Measurements from ENCODE around the gene THAP8.
"Not testable (repeated sequence)": the region's sequence is repeated elsewhere in the genome, so short reads cannot be mapped to it uniquely, and the experiment has no call there.

The THAP8 gene

DNA sequence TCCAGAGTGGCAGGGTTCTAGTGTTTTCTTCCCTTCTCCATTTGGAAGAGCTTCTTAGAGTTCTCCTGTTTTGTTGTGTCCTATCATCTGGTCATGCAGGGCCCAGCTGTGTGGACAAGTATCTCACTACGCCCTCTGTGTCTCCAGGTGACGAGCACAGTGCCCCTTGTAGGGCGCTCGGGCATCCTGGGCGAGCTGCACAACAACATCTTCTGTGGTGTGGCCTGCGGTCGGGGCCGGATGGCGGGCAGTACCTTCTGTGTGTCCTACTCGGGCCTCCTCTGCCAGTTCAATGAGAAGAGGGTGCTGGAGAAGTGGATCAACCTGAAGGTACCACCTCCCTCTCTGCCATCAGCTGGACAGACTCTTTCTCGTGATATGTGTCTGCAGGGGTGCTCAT lies 13.6 kb upstream of the THAP8 start:
- no peak for DNase-seq

- DNase-seq, result no peak
Observed at GRCh38 chr19:36064826-36065225, 10.7 kb upstream of the THAP8 start.

DNA sequence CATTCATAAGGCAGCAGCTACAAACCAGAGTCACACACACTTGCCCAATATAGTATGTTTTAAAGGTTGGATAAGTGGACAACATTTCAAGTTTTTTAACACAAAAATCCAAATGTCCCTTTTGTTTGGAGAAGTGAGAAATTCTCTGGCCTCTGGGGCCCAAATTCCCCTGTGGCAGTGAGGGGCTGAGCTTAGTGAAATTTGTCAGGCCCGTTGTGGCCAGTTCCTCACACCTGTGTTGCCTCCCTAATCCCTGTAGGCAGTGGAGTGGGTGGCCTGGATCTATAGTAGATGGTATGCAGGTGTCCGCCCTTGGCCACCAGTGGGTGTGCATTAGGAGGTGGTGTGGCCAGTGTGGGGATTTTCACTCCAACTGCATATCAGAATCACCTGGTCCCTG lies 7.3 kb upstream of the THAP8 start:
- no peak for DNase-seq

DNA sequence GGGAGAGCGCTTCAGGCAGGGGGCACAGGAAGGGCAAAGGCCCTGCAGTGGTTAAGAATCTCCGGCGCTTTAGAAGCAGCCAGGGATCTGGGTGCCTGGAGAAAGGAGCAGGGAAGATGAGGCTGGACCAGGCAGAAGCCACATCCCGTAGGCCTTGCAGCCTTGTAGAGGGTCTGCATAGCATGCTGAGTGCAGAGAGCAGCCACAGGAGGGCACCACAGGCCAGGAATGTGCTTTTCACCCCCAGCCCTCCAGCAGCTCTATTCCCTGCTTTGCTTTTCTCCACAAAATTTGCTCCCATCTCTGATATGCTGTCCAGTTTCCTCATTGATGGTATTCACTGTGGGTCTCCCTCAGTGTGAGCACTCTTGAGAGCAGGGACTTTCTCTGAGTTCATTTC lies 6.3 kb upstream of the THAP8 start:
- DNase-seq, result peak; percentile 23

DNA sequence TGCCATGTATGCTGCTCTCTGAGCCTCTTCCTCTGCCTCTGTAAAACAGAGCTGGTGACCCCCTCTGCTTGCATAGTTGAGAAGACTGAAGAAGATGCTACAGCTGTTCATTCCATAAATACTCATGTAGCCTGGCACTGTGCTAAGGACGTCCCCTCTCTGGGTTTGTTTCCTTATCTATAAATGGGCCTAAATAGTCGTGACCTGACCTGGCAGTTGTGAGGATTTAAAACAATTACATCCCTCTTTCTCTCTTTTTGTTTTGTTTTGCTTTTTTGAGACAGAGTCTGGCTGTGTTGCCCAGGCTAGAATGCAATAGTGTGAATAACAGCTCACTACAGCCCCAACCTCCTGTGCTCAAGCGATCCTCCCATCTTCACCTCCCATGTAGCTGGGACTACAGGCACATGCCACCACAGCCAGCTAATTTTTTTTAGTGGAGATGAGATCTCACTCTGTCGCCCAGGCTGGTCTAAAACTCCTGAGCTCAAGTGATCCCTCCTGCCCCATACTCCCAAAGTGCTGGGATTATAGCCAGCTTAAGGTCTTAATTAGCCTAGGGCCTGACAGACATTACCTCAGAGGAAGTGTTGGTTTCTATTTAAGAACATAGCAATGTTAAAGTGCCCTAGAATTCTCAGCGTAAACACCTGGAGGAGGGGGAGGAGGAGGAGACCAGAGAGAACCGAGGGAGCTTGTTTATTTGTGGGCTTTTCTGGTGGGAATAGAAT lies 5.3 kb upstream of the THAP8 start:
- DNase-seq, result no peak

- DNase-seq, result no peak
Observed at GRCh38 chr19:36058481-36059179, 4.5 kb upstream of the THAP8 start.

DNA sequence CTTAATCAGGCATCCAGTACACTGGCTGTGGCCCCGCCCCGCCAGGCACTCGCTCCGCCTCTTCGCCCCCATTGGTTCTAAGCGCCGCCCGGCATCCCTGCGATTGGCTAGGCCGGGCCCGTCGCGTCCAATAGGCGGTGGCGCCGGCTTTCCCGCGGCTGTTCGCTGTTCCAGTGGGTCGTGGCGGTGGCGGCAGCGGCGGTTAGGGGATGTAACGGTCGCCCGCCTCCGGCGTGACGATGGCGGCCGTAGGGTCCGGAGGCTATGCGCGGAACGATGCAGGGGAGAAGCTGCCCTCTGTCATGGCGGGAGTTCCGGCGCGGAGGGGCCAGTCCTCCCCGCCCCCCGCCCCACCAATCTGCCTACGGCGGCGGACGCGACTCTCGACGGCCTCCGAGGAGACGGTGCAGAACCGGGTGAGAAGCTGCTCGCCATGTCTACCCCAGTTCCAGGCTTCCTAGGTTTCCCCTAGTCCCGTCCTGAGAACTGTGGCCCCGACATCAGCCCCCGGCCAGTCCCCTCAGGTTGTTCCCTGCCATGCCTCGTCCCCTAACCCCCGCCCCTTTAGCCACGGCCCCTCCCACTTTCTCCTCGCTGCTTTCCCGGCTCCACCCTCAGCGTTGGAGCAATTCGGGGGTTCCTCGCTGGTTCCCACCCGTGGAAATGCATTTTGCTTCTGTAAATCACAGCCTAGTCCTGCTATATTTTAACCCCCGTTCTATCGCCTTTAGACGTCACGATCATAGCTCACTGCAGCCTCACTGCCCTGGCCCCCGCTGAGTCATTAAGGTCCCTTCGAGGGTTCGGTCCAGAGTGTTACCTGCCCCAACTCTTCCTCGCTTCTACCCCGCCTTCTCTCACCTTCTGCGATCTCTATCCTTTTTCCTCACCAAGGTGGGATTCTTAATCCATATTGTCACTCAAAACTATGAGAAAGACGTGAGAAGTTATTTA lies 925 bp upstream of the THAP8 start, which contains the start of gene WDR62:
Gene WDR62, plus strand, starts transcription at position 165 of the 954 bp plus-strand sequence. Its CDS starts 75 bp downstream, at position 240.
- DNase-seq, result peak; percentile 97

- no peak for DNase-seq
Observed at GRCh38 chr19:36051637-36052036, 2.4 kb downstream of the THAP8 start.

- DNase-seq, result no peak
Observed at GRCh38 chr19:36051236-36051635, 2.8 kb downstream of the THAP8 start.

GRCh38 chr19:36049080-36049698 lies 4.9 kb downstream of the THAP8 start:
- DNase-seq, result no peak

GRCh38 chr19:36047835-36048234 lies 6.2 kb downstream of the THAP8 start:
- DNase-seq, result no peak

DNA sequence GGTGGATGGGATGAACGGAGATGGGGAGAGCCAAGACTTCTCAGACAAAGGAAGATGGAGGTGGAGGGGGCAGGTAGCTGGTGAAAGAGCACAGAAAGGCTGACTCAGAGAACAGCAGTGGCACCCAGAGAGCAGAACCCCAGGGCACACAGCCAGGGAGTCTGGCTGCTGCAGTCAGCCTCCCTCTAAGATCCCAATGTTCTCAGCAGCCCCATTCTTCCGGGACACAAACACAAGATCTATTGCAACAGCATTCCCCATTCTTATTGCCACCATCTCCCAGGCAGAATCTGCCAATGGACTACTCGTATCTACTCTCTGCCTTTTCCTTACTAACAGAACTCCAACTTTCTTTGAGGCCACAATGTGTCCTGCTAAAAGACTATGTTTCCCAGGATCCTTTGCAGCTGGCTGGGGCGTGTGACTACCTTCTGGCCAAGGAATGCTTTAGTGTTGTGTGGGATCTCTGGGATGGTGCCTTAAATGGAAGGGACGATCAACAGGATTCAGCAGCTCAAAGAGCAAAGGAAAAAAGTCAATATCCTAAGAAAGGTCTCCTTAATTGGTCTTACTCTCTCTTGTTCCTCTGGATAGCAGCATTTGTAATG lies 7.5 kb downstream of the THAP8 start:
- no peak for DNase-seq

GRCh38 chr19:36043952-36044351 lies 10.1 kb downstream of the THAP8 start:
- DNase-seq, result no peak

DNA sequence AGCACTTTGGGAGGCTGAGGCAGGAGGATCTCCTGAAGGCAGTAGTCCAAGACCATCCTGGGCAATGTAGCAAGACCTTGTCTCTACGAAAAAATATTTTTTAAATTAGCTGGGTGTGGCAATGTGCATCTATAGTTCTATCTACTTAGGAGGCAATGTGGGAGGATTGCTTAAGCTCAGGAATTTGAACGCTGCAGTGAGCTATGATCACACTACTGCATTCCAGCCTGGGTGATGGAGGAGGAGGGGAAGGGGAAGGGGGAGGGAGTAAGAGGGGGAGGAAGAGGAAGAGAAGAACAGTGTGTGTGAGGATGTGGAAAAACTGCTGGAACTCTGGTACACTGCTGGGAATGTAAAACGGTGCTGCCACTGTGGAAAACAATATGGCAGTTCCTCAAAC lies 12.3 kb downstream of the THAP8 start:
- no peak for DNase-seq

DNA sequence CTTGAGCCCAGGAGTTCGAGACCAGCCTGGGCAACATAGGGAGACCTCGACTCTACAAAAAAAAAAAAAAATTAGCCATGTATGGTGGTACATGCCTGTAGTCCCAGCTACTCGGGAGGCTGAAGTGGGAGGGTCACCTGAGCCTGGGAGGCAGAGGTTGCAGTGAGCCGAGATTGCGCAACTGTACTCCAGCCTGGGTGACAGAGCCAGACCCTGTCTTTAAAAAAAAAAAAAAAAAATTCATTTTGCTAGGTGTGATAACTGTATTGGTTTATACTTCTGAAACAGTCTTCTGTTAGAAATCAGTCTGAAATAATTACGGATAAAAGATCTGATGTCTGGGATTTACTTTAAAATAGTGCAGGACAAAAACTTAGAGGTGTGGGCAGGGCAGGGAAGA lies 13.0 kb downstream of the THAP8 start:
- not testable (repeated sequence) for DNase-seq

GRCh38 chr19:36040495-36040894 lies 13.6 kb downstream of the THAP8 start:
- no peak for DNase-seq

- peak; percentile 59 for DNase-seq
Observed at GRCh38 chr19:36032251-36033104, 21.6 kb downstream of the THAP8 start, which contains the start of gene CLIP3. CLIP3 (minus strand) TSS chr19:36032873; CDS start chr19:36032357, 516 bp downstream.

DNA sequence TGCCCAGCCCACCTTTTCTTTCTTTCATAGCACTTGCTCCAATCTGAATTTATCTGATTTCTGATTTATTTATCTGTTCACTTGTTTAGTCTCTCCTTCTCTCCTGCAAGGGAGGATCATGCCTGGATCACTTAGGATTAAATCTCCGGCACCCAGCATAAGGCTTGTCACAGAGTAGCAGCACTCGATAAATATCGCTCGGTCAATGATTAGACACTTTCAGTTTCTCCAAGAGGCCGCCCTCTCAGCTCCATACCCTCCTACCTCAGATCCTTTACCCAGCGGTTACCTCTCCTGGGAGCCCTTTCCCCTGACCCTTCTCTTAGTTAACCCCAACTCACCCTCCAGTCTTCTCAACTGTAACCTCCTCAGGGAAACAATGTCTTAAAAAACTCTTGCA lies 22.8 kb downstream of the THAP8 start:
- no peak for DNase-seq

GRCh38 chr19:36030264-36031148 lies 23.6 kb downstream of the THAP8 start:
- DNase-seq, result no peak
